ENCODE data around the gene RABEP1. TPM values are rescaled to one million over a fixed set of nuclear protein-coding genes. Genes with fewer than 3 reads are reported as not detected.

The RABEP1 gene
- total RNA-seq, 1 experiment from 2014 or later, result 21.8 TPM

DNA sequence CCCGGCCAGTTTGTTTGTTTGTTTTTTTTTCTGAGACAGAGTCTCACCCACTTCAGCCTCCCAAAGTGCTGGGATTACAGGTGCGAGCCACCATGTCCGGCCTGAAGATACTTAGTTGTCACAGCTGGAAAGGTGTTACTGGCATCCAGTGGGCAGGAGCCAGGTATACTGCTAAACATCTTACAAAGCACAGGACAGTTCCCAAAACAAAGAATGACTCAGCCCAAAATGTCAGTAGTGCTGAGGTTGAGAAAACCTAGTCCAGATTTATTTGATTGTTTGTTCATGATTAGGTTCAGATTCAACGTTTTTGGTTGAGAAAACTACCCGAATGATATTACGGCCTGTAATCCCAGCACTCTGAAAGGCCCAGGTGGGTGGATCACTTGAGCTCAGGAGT is 18.6 kb upstream of the RABEP1 start:
- TF ChIP-seq, protein P1, sequence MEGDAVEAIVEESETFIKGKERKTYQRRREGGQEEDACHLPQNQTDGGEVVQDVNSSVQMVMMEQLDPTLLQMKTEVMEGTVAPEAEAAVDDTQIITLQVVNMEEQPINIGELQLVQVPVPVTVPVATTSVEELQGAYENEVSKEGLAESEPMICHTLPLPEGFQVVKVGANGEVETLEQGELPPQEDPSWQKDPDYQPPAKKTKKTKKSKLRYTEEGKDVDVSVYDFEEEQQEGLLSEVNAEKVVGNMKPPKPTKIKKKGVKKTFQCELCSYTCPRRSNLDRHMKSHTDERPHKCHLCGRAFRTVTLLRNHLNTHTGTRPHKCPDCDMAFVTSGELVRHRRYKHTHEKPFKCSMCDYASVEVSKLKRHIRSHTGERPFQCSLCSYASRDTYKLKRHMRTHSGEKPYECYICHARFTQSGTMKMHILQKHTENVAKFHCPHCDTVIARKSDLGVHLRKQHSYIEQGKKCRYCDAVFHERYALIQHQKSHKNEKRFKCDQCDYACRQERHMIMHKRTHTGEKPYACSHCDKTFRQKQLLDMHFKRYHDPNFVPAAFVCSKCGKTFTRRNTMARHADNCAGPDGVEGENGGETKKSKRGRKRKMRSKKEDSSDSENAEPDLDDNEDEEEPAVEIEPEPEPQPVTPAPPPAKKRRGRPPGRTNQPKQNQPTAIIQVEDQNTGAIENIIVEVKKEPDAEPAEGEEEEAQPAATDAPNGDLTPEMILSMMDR (IDR thresholded peaks at IDR 0.05; ENCODE audit: insufficient read depth in 1 of 2, low read depth in 1 of 2, low read length in 1 of 2, severe bottlenecking in 1 of 2, unreplicated experiment in 1 of 2), result no peak
- H3K27me3 ChIP-seq (replicated peaks; ENCODE audit: control insufficient read depth, insufficient read depth, low read length), result no peaks in the 10 kb centered on the region
- Mint-ChIP-seq H3K27ac (ENCODE audit: unreplicated experiment) (no peak overlapping the region), H3K36me3 (ENCODE audit: insufficient read depth, unreplicated experiment) (no peaks in the 10 kb centered on the region), H3K4me3 (ENCODE audit: unreplicated experiment) (no peak overlapping the region), H3K9me3 (ENCODE audit: unreplicated experiment) (no peaks in the 10 kb centered on the region), H3K27me3 (ENCODE audit: insufficient read depth, unreplicated experiment) (no peaks in the 10 kb centered on the region), H3K4me1 (ENCODE audit: low read depth, unreplicated experiment) (no peaks in the 10 kb centered on the region)
- no TSS peak for BruUV-seq (replicated peaks)
- CTCF ChIA-PET, result no interaction called here
- POLR2A ChIA-PET, result no interaction called here
- H3K9me3 ChIP-seq, result no peaks in the 10 kb centered on the region
- H3K4me1 ChIP-seq, result no peaks in the 10 kb centered on the region
- H3K4me3 ChIP-seq (ENCODE audit: low read depth, low read length), result no peak overlapping the region
- no peak for DNase-seq
- intact Hi-C loops (cut with micrococcal nuclease; ENCODE audit: unreplicated experiment), result no loop called here
- H3K36me3 ChIP-seq (ENCODE audit: control insufficient read depth, insufficient read depth, low read length), result no peaks in the 10 kb centered on the region

DNA sequence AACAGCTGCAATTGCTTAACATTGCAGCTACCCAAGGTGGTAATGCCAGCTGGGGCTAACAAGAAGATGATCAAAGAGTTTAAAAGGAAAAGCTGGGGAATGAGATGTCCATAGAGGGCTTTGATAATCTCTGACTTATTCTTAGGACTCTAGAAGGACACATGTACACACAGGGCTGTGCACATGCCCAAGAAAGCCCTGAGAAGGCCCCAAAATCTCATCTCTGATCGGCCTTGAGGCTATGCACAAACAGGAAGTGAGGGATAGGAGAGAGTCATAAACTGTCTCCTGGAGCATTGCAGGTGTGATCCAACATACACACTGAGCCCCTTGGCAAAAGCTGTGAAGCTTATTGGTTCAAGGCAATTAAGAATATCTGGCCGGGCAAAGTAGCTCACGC is 17.2 kb upstream of the RABEP1 start:
- ChIA-PET POLR2A (no interaction called here), CTCF (interaction anchor here (0.6 kb wide), 1 partner anchor 221 kb away, joined by 5 read pairs; no protein-coding TSS in a partner anchor)
- Mint-ChIP-seq H3K4me1 (ENCODE audit: low read depth, unreplicated experiment) (no peaks in the 10 kb centered on the region), H3K27ac (ENCODE audit: unreplicated experiment) (no peak overlapping the region), H3K27me3 (ENCODE audit: insufficient read depth, unreplicated experiment) (no peaks in the 10 kb centered on the region), H3K4me3 (ENCODE audit: unreplicated experiment) (no peak overlapping the region), H3K9me3 (ENCODE audit: unreplicated experiment) (no peaks in the 10 kb centered on the region), H3K36me3 (ENCODE audit: insufficient read depth, unreplicated experiment) (no peaks in the 10 kb centered on the region)
- no peaks in the 10 kb centered on the region for H3K27me3 ChIP-seq (replicated peaks; ENCODE audit: control insufficient read depth, insufficient read depth, low read length)
- H3K9me3 ChIP-seq, result no peaks in the 10 kb centered on the region
- no peaks in the 10 kb centered on the region for H3K36me3 ChIP-seq (ENCODE audit: control insufficient read depth, insufficient read depth, low read length)
- intact Hi-C loops (cut with micrococcal nuclease; ENCODE audit: unreplicated experiment), result no loop called here
- no peak overlapping the region for H3K4me3 ChIP-seq (ENCODE audit: low read depth, low read length)
- no TSS peak for BruUV-seq (replicated peaks)
- no peak for DNase-seq
- H3K4me1 ChIP-seq, result no peaks in the 10 kb centered on the region
- TF ChIP-seq, protein P1 (IDR thresholded peaks at IDR 0.05; ENCODE audit: insufficient read depth in 1 of 2, low read depth in 1 of 2, low read length in 1 of 2, severe bottlenecking in 1 of 2, unreplicated experiment in 1 of 2), result no peak

DNA sequence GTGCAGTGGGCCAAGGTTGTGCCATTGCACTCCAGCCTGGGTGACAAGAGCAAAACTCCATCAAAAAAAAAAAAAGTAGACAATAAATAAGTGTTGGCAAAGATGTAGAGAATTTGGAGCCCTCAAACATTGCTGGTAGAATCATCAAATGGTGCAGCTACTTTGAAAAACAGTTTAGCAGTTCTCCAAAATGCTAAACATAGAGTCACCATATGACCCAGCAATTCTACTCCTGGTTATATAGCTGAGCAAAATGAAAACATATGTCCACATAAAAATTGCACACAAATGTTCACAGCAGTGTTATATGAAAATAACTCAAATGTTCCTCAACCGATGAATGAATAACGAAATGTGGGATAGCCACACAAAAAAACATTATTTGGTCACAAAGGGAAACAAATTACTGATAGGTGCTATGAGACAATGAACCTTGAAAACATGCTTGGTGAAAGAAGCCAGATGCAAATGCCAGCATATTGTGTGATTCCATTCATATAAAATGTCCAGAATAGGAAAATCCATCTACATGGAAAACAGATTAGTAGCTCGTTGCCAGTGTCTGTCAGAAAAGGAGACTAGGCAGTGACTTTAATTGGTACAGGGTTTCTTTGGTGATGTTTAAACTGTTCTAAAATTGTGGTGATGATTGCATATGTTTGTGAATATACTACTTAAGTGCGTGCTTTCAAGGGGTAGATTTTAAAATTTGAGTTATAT is 12.7 kb upstream of the RABEP1 start:
- H3K36me3 Mint-ChIP-seq (ENCODE audit: insufficient read depth, unreplicated experiment), result no peaks in the 10 kb centered on the region
- DNase-seq, result no peak
- no TSS peak for BruUV-seq (replicated peaks)
- no peaks in the 10 kb centered on the region for H3K9me3 ChIP-seq
- H3K27me3 ChIP-seq (replicated peaks; ENCODE audit: control insufficient read depth, insufficient read depth, low read length), result no peaks in the 10 kb centered on the region
- H3K9me3 Mint-ChIP-seq (ENCODE audit: unreplicated experiment), result no peaks in the 10 kb centered on the region
- no peaks in the 10 kb centered on the region for H3K4me1 Mint-ChIP-seq (ENCODE audit: low read depth, unreplicated experiment)
- ChIA-PET CTCF (no interaction called here), POLR2A (interaction anchor here (0.5 kb wide), 1 partner anchor 13 kb away, joined by 5 read pairs; the partner anchor contains the start of gene RABEP1)
- H3K4me1 ChIP-seq, result no peaks in the 10 kb centered on the region
- H3K4me3 Mint-ChIP-seq (ENCODE audit: unreplicated experiment), result no peak overlapping the region
- intact Hi-C loops (cut with micrococcal nuclease; ENCODE audit: unreplicated experiment), result no loop called here
- TF ChIP-seq, protein P1 (IDR thresholded peaks at IDR 0.05; ENCODE audit: insufficient read depth in 1 of 2, low read depth in 1 of 2, low read length in 1 of 2, severe bottlenecking in 1 of 2, unreplicated experiment in 1 of 2), result no peak
- H3K27ac Mint-ChIP-seq (ENCODE audit: unreplicated experiment), result no peak overlapping the region
- H3K36me3 ChIP-seq (ENCODE audit: control insufficient read depth, insufficient read depth, low read length), result no peaks in the 10 kb centered on the region
- H3K4me3 ChIP-seq (ENCODE audit: low read depth, low read length), result no peak overlapping the region
- H3K27me3 Mint-ChIP-seq (ENCODE audit: insufficient read depth, unreplicated experiment), result no peaks in the 10 kb centered on the region
